MG63 (cell line): Measurements from ENCODE around the gene CTCFL. TPM values are rescaled to one million over a fixed set of nuclear protein-coding genes. Genes with fewer than 3 reads are reported as not detected.

Experiments
- DNase-seq: peaks from one replicate; pipeline ENCODE4 v3.0.0-alpha.2; 2020
- H3K27me3 ChIP-seq: fragments of 250-450 bp; sonication (Bioruptor Pico); 2 replicates; pipeline ENCODE4 v1.5.1; 2020; ENCODE audit warnings: mild to moderate bottlenecking, moderate library complexity
- H3K36me3 ChIP-seq: fragments of 250-450 bp; sonication (Bioruptor Pico); 2 replicates; pipeline ENCODE4 v1.5.1; 2020; ENCODE audit warnings: mild to moderate bottlenecking, moderate library complexity
- H3K4me3 ChIP-seq: fragments of 250-450 bp; sonication (Bioruptor Pico); 2 replicates; pipeline ENCODE4 v1.5.1; 2020; ENCODE audit warnings: mild to moderate bottlenecking, moderate library complexity
- H3K9me3 ChIP-seq: fragments of 250-450 bp; sonication (Bioruptor Pico); 2 replicates; pipeline ENCODE4 v1.5.1; 2020; ENCODE audit warnings: mild to moderate bottlenecking, moderate library complexity
- total RNA-seq: library from RNA; depleted of rRNA; stranded (reverse); fragments of >200 nt; shearing (Covaris generic); gene quantifications from 2 replicates; pipeline ENCODE4 v1.2.3, GENCODE V29; 2014; ENCODE audit warnings: low replicate concordance

The CTCFL gene
- total RNA-seq, 1 experiment from 2014 or later = not detected

DNA sequence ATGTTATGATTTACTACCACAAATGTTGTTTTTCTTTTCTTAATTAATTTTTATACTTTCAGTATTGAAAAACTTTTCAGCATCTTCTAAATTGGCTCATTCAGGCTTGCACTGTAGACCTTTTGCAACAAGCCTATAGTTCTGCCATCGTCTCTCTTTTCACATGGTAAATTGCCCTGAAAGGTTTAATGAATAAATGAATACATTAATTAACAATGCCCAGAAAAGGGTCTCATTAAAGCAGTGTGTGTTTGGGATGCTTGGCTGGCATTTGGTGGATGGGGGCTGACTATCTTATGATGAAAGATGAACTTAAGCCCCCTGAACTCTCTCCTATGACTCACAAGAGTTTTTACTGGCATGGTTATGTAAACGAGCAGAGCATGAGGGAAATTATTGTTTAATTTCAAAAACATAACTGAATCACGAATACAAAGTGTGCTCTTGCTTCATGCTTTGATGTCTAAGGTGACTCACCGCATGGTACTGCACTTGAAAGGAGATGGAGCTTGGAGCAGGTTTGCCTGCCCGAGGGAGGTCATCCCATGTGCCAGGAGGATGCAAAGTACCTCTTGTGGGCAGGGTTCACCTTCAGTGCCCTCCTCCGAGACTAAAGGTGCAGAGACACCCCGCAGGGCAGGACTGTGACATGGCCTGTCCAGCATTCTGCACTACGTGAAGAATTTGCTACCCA lies 22.2 kb upstream of the CTCFL start:
- H3K36me3 ChIP-seq = no peaks in the 10 kb centered on the region
- peaks cover 6% of the 10 kb centered on the region; the same call in 1 of the 2 replicates for H3K27me3 ChIP-seq
- peak; percentile 43 for DNase-seq
- no peaks in the 10 kb centered on the region for H3K9me3 ChIP-seq
- H3K4me3 ChIP-seq = no peak overlapping the region

- DNase-seq = no peak
- Histone ChIP-seq H3K9me3 (no peaks in the 10 kb centered on the region), H3K4me3 (no peak overlapping the region), H3K27me3 (peaks cover 8% of the 10 kb centered on the region; the same call in 1 of the 2 replicates), H3K36me3 (no peaks in the 10 kb centered on the region)
These were observed 21.2 kb upstream of the CTCFL start for GRCh38 chr20:57545927-57546662.

GRCh38 chr20:57544838-57545564 lies 20.1 kb upstream of the CTCFL start:
- no peak for DNase-seq
- Histone ChIP-seq H3K36me3 (no peaks in the 10 kb centered on the region), H3K4me3 (no peak overlapping the region), H3K9me3 (no peaks in the 10 kb centered on the region), H3K27me3 (peaks cover 8% of the 10 kb centered on the region; the same call in 1 of the 2 replicates)

DNA sequence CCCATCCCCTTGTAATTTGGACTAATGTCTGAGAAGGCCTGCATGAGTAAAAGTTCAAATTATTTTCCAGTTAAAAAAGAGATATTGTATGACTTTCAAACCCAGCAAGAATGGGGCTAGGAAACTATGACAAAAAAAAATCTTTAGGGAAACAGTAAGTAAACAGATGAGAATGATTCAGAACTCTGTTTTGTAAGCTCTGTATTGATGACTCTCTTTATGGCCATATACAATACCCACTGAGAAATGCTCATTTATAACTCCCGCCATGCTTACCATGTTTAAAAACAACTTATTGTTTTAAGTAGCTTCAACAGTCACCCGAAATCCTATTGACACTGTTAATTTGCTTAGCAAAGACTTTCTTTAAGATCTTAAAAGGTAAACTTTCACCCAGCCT lies 18.8 kb upstream of the CTCFL start:
- Histone ChIP-seq H3K9me3 (no peaks in the 10 kb centered on the region), H3K27me3 (peaks cover 8% of the 10 kb centered on the region; the same call in 1 of the 2 replicates), H3K4me3 (no peak overlapping the region), H3K36me3 (no peaks in the 10 kb centered on the region)
- no peak for DNase-seq

DNA sequence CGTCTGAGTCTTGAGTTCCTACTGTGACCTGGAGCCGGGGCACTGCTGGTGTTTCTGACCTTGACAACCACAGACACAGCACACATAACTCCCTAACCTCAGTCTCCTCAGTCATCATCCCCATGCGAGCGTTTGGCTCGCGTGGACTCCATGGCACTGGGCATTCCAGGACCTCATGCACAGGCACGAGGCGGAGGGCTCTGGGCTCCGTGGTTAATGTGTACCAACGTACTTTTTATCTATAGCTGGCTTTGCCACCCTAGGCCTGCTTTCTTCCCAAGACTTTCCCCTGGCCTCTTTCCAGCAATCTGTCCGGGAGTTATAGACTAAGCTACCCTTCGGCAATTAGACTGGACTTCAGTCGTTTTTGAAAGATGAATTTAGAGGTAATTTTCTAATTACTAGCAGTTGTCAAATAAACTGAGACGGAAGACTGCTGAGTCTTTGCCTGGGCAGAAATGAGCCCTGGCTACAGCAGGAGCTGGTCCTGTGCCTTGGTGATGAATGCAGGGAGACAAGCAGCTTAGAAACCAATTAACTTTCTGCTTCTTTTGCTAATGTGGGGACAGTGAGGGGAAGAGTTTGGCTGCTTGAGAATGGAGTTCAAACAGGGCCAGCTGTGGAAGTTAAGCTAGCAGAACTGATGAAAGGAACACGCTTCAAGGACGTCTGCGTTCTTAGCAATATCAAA lies 16.1 kb upstream of the CTCFL start:
- peaks cover 28% of the 10 kb centered on the region for H3K27me3 ChIP-seq
- H3K36me3 ChIP-seq = no peaks in the 10 kb centered on the region
- H3K4me3 ChIP-seq = no peak overlapping the region
- no peaks in the 10 kb centered on the region for H3K9me3 ChIP-seq
- no peak for DNase-seq

DNA sequence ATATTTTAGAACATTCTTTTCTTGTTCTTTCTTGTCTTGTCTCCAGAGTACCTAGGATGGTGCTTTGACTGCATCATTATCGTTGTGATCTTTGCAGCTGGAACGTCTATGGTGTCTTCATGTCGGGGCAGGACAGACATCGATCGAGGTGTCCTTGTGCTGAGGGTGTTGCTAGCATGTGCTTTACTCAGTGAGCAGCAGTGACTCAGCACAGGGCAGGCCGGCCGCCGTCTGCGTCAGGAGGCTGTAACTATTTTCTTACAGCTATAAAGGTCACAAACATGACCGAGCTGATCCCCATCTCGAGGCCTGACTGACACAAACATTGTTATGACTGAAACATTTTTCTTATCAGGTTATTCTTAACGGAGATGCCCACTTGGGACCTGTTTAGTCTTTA lies 14.9 kb upstream of the CTCFL start:
- Histone ChIP-seq H3K4me3 (no peak overlapping the region), H3K9me3 (no peaks in the 10 kb centered on the region), H3K36me3 (no peaks in the 10 kb centered on the region), H3K27me3 (peaks cover 36% of the 10 kb centered on the region)
- DNase-seq = no peak

DNA sequence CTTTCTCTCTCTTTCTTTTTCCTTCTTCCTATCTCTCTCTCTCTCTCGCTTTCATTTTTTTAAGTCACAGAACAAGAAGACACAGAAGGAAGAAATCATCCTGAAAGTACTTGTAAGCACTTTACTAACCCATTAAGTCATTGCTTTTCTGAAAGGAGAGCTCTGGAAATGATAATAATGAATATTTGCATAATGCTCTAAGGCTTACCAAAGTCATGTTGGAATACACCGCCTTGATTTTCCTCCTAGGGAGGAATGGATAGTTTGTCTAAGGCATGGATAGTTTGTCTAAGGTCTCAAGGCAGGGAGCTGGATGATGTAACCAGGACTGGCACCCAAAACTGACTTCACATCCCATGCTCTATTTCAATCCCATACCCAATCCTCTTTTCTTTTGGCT lies 12.9 kb upstream of the CTCFL start:
- H3K9me3 ChIP-seq = no peaks in the 10 kb centered on the region
- H3K27me3 ChIP-seq = peaks cover 37% of the 10 kb centered on the region
- H3K4me3 ChIP-seq = no peak overlapping the region
- no peak for DNase-seq
- H3K36me3 ChIP-seq = no peaks in the 10 kb centered on the region

GRCh38 chr20:57536771-57537724 lies 12.1 kb upstream of the CTCFL start:
- no peak for DNase-seq
- Histone ChIP-seq H3K4me3 (no peak overlapping the region), H3K36me3 (no peaks in the 10 kb centered on the region), H3K27me3 (peaks cover 38% of the 10 kb centered on the region), H3K9me3 (no peaks in the 10 kb centered on the region)

DNA sequence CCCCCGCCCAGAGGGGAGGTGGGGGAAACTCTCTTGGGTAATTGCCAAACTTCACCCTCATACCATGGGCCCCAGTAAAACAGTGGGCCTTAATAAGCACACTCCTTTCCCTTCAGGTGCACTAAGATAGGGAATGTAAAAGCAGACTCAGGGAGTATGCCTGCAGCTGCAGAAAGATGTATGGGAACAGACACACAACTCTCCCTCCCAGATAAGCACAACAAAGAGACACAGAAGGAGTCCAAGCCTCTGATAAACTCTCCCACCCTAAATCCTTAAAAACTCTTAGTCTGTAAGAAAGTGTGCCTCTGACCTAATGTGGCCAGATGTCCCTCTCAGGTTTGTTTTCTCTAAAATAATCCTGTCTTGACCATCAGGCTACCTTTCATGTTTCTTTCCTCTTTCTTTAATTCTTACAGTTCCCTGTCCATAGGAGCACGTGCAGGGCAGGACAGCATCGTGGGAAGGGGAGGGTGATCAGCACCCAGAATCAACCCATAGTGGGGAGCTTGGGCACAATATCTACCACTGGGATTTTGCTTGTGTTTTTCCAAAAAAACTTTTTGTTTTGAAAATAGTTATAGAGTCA lies 11.3 kb upstream of the CTCFL start:
- Histone ChIP-seq H3K4me3 (no peak overlapping the region), H3K27me3 (peaks cover 35% of the 10 kb centered on the region), H3K36me3 (no peaks in the 10 kb centered on the region), H3K9me3 (no peaks in the 10 kb centered on the region)
- no peak for DNase-seq

- H3K4me3 ChIP-seq = no peak overlapping the region
- DNase-seq = no peak
- no peaks in the 10 kb centered on the region for H3K36me3 ChIP-seq
- H3K27me3 ChIP-seq = peaks cover 35% of the 10 kb centered on the region
- H3K9me3 ChIP-seq = no peaks in the 10 kb centered on the region
These were observed 10.4 kb upstream of the CTCFL start for GRCh38 chr20:57535297-57535696.

- Histone ChIP-seq H3K36me3 (no peaks in the 10 kb centered on the region), H3K4me3 (no peak overlapping the region), H3K9me3 (no peaks in the 10 kb centered on the region), H3K27me3 (peaks cover 22% of the 10 kb centered on the region)
- DNase-seq = no peak
These were observed 7.2 kb upstream of the CTCFL start for GRCh38 chr20:57532104-57532503.

DNA sequence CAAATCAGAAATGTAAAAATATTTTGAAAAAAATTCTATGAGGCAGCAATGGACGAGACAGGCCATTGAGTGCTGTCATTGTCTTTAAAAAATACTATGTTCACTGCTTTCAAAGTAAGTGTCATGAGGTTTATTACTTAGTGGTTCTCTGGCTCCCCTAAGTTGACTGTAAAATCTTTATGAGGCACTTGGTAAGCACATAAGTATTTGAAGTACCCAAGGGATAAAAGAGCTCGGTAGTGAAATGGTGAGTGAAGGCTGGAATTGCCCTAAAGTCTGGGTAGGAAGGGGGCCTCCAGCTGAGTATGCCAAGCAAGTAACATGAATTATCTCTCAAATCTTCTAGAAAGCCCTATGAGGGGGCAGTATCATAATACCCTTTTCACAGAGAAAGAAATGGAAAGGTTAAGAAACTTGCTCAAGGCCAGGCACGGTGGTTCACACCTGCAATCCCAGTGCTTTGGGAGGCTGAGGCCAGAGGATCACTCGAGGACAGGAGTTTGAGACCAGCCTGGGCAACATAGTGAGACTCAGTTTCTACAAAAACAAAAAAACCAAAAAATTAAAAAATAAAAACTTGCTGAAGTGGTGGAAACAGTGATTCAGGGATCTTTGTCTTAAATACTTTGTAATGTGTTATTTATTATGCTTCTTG lies 5.5 kb upstream of the CTCFL start:
- Histone ChIP-seq H3K27me3 (peaks cover 12% of the 10 kb centered on the region), H3K9me3 (no peaks in the 10 kb centered on the region), H3K36me3 (no peaks in the 10 kb centered on the region), H3K4me3 (no peak overlapping the region)
- no peak for DNase-seq

- Histone ChIP-seq H3K9me3 (no peaks in the 10 kb centered on the region), H3K27me3 (peaks cover 7% of the 10 kb centered on the region), H3K36me3 (no peaks in the 10 kb centered on the region), H3K4me3 (no peak overlapping the region)
- DNase-seq = no peak
These were observed 4.9 kb upstream of the CTCFL start for GRCh38 chr20:57529810-57530209.

DNA sequence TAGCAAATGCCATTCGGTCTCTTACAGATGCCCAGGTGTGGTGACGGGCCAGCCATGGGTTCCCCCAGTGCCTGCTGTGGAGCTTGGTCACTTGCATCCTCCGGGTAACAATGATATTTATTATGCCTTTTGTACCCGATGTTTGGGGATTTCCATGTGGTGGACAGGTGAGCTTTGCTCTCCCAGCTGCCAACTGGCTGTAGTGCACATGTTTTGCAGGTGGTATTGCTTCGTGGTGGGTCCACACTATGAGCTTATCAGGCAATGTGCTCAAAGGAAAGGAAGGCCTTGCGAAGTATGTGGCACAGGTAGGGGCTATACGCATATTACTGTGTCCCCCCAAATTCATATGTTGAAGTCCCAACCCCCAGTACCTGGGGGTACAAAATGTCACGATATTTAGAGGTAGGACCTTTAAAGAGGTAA lies 4.2 kb upstream of the CTCFL start:
- Histone ChIP-seq H3K9me3 (no peaks in the 10 kb centered on the region), H3K4me3 (no peak overlapping the region), H3K27me3 (peaks cover 6% of the 10 kb centered on the region), H3K36me3 (no peaks in the 10 kb centered on the region)
- DNase-seq = no peak

DNA sequence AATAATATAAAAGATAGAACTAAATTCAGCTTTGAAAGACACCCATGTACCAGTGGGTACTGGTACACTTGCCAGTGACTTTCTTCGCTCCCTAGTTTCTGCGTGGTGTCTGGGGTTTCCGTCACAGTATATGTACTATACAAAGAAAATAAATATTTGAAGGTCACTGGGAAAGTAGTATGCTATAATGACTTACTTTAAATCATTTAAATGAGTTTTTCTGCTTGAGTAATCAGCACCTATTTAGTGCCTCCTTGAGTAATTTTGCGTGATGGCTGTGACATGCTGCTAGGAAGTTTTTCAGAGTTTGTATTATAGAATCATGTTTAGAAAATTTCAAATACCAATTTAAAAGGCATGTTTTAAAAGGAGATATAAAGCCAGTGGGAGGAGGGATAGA lies 3.2 kb upstream of the CTCFL start:
- no peaks in the 10 kb centered on the region for H3K36me3 ChIP-seq
- H3K9me3 ChIP-seq = no peaks in the 10 kb centered on the region
- DNase-seq = no peak
- no peak overlapping the region for H3K4me3 ChIP-seq
- peaks cover 3% of the 10 kb centered on the region; the same call in 1 of the 2 replicates for H3K27me3 ChIP-seq
